Hematopoietic multipotent progenitor cell treated with erythropoietin and hydrocortisone succinate and interleukin-3 and kit ligand, for 17 days (in vitro differentiated cells): Measurements from ENCODE around the gene LHX4.

Experiments used
- DNase-seq: peaks from one replicate; pipeline ENCODE4 v3.0.0-alpha.2; 2015; ENCODE audit warnings: low spot score

The LHX4 gene

DNA sequence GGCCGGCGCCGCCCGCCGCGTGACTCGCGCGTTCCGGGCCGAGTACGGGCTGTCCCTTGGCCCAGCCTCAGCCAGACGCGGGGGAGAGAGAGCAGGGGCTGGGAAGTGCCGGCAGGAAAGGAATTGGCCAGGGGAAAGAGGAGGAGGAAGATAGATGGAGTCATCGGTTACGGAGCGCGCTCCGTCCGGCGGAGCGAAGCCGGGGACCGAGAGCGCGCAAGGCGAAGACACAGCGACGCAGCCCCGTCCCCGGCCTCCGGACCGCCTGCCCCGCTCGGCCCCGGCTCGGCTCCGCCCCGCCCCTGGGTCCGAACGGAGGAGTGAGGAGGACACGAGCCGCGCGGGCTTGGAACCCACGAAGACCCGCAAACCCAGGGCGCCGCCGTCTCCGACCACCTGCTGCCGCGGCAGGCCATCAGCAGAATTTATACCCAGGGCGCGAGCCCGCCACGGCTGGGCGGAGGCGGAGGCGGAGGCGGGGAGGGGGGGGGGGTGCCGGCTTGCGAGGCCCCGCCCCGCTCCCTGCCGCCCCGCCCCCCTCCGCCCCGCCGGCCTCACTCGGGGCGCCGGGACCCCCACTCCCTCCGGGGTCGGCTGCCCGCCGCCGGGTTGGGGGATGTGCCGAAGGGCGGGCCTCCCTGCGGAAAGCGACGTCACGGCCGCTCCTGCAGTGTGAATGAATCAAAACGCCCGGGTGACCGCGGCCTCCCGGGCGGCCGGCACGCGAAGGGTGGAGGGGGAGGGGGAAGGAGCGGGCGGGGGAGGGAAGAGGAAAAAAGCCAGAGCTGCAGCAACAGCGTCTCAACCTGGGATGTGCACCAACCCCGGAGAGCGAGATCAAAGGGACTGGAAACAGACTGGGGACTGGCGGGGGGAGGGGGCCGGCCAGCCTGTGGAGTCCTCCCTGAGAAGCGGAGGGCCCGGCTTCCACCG, at the start of gene LHX4:
LHX4 (plus strand) TSS at position 782 of the 933 bp plus-strand sequence. CDS start 266 bp downstream, outside the sequence.
- no peak for DNase-seq

DNA sequence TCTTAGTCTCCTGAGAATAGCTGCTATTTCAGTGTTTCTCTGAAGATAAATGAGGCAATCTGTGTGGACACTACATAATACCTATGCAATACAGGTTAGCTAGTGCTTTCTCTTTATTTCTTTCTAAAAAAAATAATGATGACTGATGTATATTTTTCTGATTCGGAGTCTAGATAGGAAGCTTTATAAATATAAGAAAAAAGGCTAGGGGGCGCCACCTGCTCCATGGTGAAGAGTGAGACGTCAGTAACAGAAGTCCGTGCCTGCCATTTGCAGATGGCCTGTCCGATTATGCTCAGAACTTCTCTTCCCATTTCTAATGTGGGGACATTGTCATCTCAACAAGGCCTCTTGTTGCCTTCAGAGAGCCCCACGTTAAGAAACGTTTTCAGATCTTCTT, 49.0 kb upstream of the LHX4 start:
- no peak for DNase-seq

- DNase-seq, result no peak
These were observed 47.9 kb upstream of the LHX4 start for GRCh38 chr1:180181996-180182642.

- DNase-seq, result no peak
These were observed 47.3 kb upstream of the LHX4 start for GRCh38 chr1:180182643-180183311.

DNA sequence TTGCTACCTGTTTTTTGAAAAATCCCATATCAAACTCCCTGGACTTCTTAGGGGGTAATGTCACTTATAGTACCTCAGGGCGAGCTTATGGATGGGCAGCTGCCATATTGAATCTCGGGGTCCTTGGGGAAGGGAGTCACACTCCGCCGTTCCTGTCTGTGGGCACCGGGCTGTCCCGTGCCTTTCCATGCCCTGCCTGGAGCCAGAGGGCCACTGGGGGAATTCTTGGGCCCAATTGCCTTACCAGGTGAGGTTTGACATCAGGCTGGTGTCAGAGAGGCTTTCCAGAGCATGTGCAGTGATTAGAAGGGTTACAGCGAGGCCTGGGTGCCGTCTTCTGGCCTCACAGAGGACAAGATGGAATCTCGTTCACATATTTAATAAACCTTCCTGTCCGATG, 46.6 kb upstream of the LHX4 start:
- DNase-seq, result no peak

GRCh38 chr1:180184041-180184440, 46.0 kb upstream of the LHX4 start:
- no peak for DNase-seq

DNA sequence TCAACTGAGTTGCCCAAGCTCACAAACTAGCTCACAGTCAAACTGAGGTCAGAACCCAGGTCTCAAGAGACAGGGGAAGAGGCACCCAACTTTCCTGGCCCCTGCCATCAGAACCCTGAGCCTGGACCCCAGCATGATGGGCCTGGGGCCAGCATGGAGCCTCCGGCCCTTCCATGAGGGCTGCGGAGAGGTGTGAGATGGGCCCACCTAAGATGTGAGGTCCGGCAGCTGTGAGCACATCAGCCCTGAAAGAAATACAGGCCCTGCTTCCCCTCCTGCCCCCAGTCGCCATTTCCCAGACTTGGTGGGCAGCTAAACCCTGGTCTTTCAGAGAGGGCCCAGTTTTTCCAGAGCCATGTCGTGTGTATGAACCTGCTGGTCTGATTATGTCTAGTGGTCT, 44.8 kb upstream of the LHX4 start:
- DNase-seq, result no peak

GRCh38 chr1:180185971-180186645, 44.0 kb upstream of the LHX4 start:
- no peak for DNase-seq

DNA sequence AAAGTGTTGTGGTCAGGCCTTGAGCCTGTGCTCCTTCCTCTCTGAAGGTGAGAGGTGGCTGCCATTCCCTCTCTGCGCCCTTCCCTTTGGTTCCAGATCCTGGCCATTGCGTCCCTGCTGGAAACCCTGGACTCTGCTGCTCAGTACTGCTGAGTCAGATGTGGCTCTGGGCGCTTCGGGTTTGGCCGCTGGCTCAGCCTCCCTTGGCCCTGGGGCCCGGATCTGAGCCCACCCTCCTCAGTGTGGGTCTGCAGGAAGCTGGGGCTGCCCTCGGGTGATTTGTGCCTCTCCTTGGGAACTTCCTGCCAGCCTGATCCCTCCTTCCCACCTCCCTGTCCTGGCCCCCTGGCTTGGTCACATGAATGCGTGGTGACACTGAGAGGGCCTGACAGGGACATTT, 43.2 kb upstream of the LHX4 start:
- no peak for DNase-seq

GRCh38 chr1:180187626-180188025, 42.4 kb upstream of the LHX4 start:
- DNase-seq, result no peak

GRCh38 chr1:180188091-180188506, 42.0 kb upstream of the LHX4 start:
- no peak for DNase-seq

DNA sequence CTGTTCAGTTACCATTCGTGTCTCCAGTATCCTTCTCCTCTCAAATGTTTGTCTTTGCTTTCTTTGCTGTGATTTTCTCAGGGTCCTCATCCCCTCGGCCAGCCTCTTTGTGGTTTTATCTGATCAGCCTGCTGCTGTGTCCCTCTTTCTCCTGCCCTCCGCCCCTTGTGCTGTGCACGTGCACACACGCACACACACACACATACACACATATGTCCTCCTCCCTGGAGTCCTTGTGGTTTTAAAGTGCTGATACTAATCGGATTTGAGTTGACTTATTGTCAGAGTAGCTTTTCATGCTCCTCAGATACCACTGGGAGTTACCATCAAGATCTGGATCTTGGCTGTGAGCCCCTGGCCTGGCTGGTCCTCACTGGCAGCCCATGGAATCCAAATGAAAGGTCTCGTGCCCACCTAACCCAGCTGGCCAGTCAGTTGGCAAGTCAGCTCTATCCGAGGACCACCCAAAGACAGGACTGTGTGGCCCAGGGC, 41.3 kb upstream of the LHX4 start:
- DNase-seq, result no peak

DNA sequence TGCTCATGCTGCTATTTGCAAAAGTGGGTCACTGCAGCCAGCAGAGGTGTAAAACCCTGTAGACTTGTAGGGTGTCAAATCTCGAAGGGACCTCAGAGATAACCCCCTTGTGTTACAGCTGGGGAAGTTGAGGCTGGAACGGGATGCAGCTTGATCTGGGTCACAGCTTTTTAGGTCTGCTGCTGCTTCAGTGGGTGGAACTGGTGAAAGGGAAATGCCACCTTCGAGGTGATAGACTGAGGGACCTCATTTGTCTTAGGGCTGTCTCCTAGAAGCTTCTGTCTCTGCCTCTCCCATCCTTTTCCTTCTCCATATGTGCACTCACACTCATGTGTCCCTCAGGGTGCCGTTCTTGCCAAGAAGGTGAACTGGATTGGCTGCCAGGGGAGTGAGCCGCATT, 40.0 kb upstream of the LHX4 start:
- no peak for DNase-seq

DNA sequence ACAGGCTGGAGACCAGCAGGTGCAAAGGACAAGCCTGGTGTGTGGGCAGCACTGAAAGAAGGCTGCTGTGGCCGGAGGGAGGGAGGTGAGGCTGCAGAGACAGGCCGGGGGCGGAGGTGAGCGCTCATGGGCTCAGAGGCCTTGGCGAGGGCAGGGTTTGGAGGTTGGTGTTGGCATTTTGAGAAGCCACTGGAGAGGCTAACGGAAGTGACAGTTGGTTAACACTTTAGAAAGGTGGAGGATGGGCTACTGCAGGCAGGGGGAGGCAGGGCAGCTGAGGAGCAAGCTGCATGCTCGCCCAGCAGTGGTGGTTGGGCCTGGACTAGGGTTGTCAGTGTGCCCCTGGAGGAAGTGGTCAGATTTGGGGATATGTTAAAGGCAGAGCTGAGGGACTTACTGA, 37.9 kb upstream of the LHX4 start:
- DNase-seq, result no peak

GRCh38 chr1:180193141-180194047, 36.7 kb upstream of the LHX4 start:
- no peak for DNase-seq

- DNase-seq, result no peak
These were observed 36.0 kb upstream of the LHX4 start for GRCh38 chr1:180194048-180194425.

GRCh38 chr1:180194546-180195207, 35.4 kb upstream of the LHX4 start:
- no peak for DNase-seq

- no peak for DNase-seq
These were observed 34.7 kb upstream of the LHX4 start for GRCh38 chr1:180195401-180195800.

- DNase-seq, result no peak
These were observed 34.1 kb upstream of the LHX4 start for GRCh38 chr1:180195916-180196315.

GRCh38 chr1:180196436-180197003, 33.5 kb upstream of the LHX4 start:
- no peak for DNase-seq
